Measurements from ENCODE around the gene ACVR2A. TPM values are rescaled to one million over a fixed set of nuclear protein-coding genes. Genes with fewer than 3 reads are reported as not detected.

Gene ACVR2A
- polyA plus RNA-seq, 1 donor from 2014 or later: 0.59 TPM

- H3K4me3 Mint-ChIP-seq: no peak overlapping the region
- peaks cover 4 to 5% (median 4%) of the 10 kb centered on the region in 3 donors for H3K4me1 Mint-ChIP-seq
- no peaks in the 10 kb centered on the region for H3K9me3 Mint-ChIP-seq
- peaks cover 4% of the 10 kb centered on the region for H3K27me3 Mint-ChIP-seq
- H3K27ac Mint-ChIP-seq: no peak overlapping the region
- no peaks in the 10 kb centered on the region for H3K36me3 Mint-ChIP-seq
Observed at GRCh38 chr2:147872967-147873366, 28.1 kb downstream of the ACVR2A start.

- Mint-ChIP-seq H3K4me3 (no peak overlapping the region), H3K9me3 (no peaks in the 10 kb centered on the region), H3K27ac (no peak overlapping the region), H3K27me3 (peaks cover 4% of the 10 kb centered on the region), H3K4me1 (peaks cover 4 to 5% (median 4%) of the 10 kb centered on the region in 3 donors), H3K36me3 (no peaks in the 10 kb centered on the region)
Observed at GRCh38 chr2:147873859-147874483, 29.1 kb downstream of the ACVR2A start.

- Mint-ChIP-seq H3K36me3 (no peaks in the 10 kb centered on the region), H3K27ac (no peak overlapping the region), H3K4me3 (no peak overlapping the region), H3K27me3 (no peaks in the 10 kb centered on the region), H3K9me3 (no peaks in the 10 kb centered on the region), H3K4me1 (peaks cover 0 to 8% (median 4%) of the 10 kb centered on the region in 3 donors)
Observed at GRCh38 chr2:147879846-147880245, 35.0 kb downstream of the ACVR2A start.

- no peaks in the 10 kb centered on the region for H3K27me3 Mint-ChIP-seq
- peaks cover 0 to 6% (median 4%) of the 10 kb centered on the region in 3 donors for H3K4me1 Mint-ChIP-seq
- H3K4me3 Mint-ChIP-seq: no peak overlapping the region
- no peak overlapping the region for H3K27ac Mint-ChIP-seq
- H3K36me3 Mint-ChIP-seq: no peaks in the 10 kb centered on the region
- H3K9me3 Mint-ChIP-seq: no peaks in the 10 kb centered on the region
Observed at GRCh38 chr2:147882631-147883030, 37.8 kb downstream of the ACVR2A start.

- H3K27ac Mint-ChIP-seq: no peak overlapping the region
- peaks cover 0 to 6% (median 0%) of the 10 kb centered on the region in 3 donors for H3K4me1 Mint-ChIP-seq
- no peak overlapping the region for H3K4me3 Mint-ChIP-seq
- H3K27me3 Mint-ChIP-seq: no peaks in the 10 kb centered on the region
- H3K36me3 Mint-ChIP-seq: no peaks in the 10 kb centered on the region
- H3K9me3 Mint-ChIP-seq: no peaks in the 10 kb centered on the region
Observed at GRCh38 chr2:147884830-147885229, 40.0 kb downstream of the ACVR2A start.

GRCh38 chr2:147886136-147886535, 41.3 kb downstream of the ACVR2A start:
- no peak overlapping the region for H3K4me3 Mint-ChIP-seq
- H3K4me1 Mint-ChIP-seq: peaks cover 0 to 6% (median 0%) of the 10 kb centered on the region in 3 donors
- H3K9me3 Mint-ChIP-seq: no peaks in the 10 kb centered on the region

GRCh38 chr2:147888680-147889079, 43.9 kb downstream of the ACVR2A start:
- no peak overlapping the region for H3K27ac Mint-ChIP-seq
- H3K36me3 Mint-ChIP-seq: no peaks in the 10 kb centered on the region
- no peaks in the 10 kb centered on the region for H3K9me3 Mint-ChIP-seq
- peaks cover 0 to 6% (median 0%) of the 10 kb centered on the region in 3 donors for H3K4me1 Mint-ChIP-seq
- H3K27me3 Mint-ChIP-seq: no peaks in the 10 kb centered on the region
- no peak overlapping the region for H3K4me3 Mint-ChIP-seq

More at GRCh38 chr2:147886136-147886535, 41.3 kb downstream of the ACVR2A start:
- Mint-ChIP-seq H3K36me3 (no peaks in the 10 kb centered on the region), H3K27me3 (no peaks in the 10 kb centered on the region), H3K27ac (no peak overlapping the region)

- no peak overlapping the region for H3K4me3 Mint-ChIP-seq
- no peak overlapping the region for H3K27ac Mint-ChIP-seq
- H3K4me1 Mint-ChIP-seq: no peaks in the 10 kb centered on the region
- H3K9me3 Mint-ChIP-seq: no peaks in the 10 kb centered on the region
- H3K27me3 Mint-ChIP-seq: no peaks in the 10 kb centered on the region
- H3K36me3 Mint-ChIP-seq: no peaks in the 10 kb centered on the region
Observed at GRCh38 chr2:147904051-147904450, 59.2 kb downstream of the ACVR2A start.

- Mint-ChIP-seq H3K4me3 (no peak overlapping the region), H3K9me3 (no peaks in the 10 kb centered on the region), H3K27ac (no peak overlapping the region), H3K36me3 (no peaks in the 10 kb centered on the region), H3K27me3 (peaks cover 2% of the 10 kb centered on the region), H3K4me1 (no peaks in the 10 kb centered on the region)
Observed at GRCh38 chr2:147909178-147909577, 64.3 kb downstream of the ACVR2A start.

GRCh38 chr2:147910990-147911473, 66.2 kb downstream of the ACVR2A start:
- H3K27ac Mint-ChIP-seq: no peak overlapping the region
- H3K4me1 Mint-ChIP-seq: no peaks in the 10 kb centered on the region
- peaks cover 2% of the 10 kb centered on the region for H3K27me3 Mint-ChIP-seq

GRCh38 chr2:147913701-147914480, 69.1 kb downstream of the ACVR2A start:
- no peaks in the 10 kb centered on the region for H3K36me3 Mint-ChIP-seq
- H3K4me1 Mint-ChIP-seq: no peaks in the 10 kb centered on the region
- H3K27ac Mint-ChIP-seq: no peak overlapping the region
- peaks cover 2% of the 10 kb centered on the region for H3K27me3 Mint-ChIP-seq
- H3K9me3 Mint-ChIP-seq: no peaks in the 10 kb centered on the region
- no peak overlapping the region for H3K4me3 Mint-ChIP-seq

More at GRCh38 chr2:147910990-147911473, 66.2 kb downstream of the ACVR2A start:
- no peaks in the 10 kb centered on the region for H3K36me3 Mint-ChIP-seq
- no peaks in the 10 kb centered on the region for H3K9me3 Mint-ChIP-seq
- no peak overlapping the region for H3K4me3 Mint-ChIP-seq

GRCh38 chr2:147916067-147916466, 71.2 kb downstream of the ACVR2A start:
- H3K4me3 Mint-ChIP-seq: no peak overlapping the region
- H3K27ac Mint-ChIP-seq: no peak overlapping the region
- H3K4me1 Mint-ChIP-seq: no peaks in the 10 kb centered on the region
- no peaks in the 10 kb centered on the region for H3K36me3 Mint-ChIP-seq
- no peaks in the 10 kb centered on the region for H3K9me3 Mint-ChIP-seq
- peaks cover 2% of the 10 kb centered on the region for H3K27me3 Mint-ChIP-seq

GRCh38 chr2:147916723-147917122, 71.9 kb downstream of the ACVR2A start:
- no peaks in the 10 kb centered on the region for H3K9me3 Mint-ChIP-seq
- H3K4me1 Mint-ChIP-seq: no peaks in the 10 kb centered on the region
- no peaks in the 10 kb centered on the region for H3K36me3 Mint-ChIP-seq
- no peak overlapping the region for H3K27ac Mint-ChIP-seq
- no peak overlapping the region for H3K4me3 Mint-ChIP-seq
- peaks cover 2% of the 10 kb centered on the region for H3K27me3 Mint-ChIP-seq

- no peaks in the 10 kb centered on the region for H3K9me3 Mint-ChIP-seq
- H3K4me3 Mint-ChIP-seq: no peak overlapping the region
- H3K27me3 Mint-ChIP-seq: peaks cover 2% of the 10 kb centered on the region
- no peak overlapping the region for H3K27ac Mint-ChIP-seq
- H3K36me3 Mint-ChIP-seq: no peaks in the 10 kb centered on the region
- H3K4me1 Mint-ChIP-seq: no peaks in the 10 kb centered on the region
Observed at GRCh38 chr2:147917161-147917560, 72.3 kb downstream of the ACVR2A start.

- H3K4me3 Mint-ChIP-seq: no peak overlapping the region
- H3K27me3 Mint-ChIP-seq: no peaks in the 10 kb centered on the region
- no peak overlapping the region for H3K27ac Mint-ChIP-seq
- H3K4me1 Mint-ChIP-seq: no peaks in the 10 kb centered on the region
- H3K9me3 Mint-ChIP-seq: no peaks in the 10 kb centered on the region
- H3K36me3 Mint-ChIP-seq: no peaks in the 10 kb centered on the region
Observed at GRCh38 chr2:147923846-147924245, 79.0 kb downstream of the ACVR2A start.

GRCh38 chr2:147924647-147925046, 79.8 kb downstream of the ACVR2A start:
- Mint-ChIP-seq H3K36me3 (no peaks in the 10 kb centered on the region), H3K9me3 (no peaks in the 10 kb centered on the region), H3K27ac (no peak overlapping the region), H3K27me3 (no peaks in the 10 kb centered on the region), H3K4me1 (no peaks in the 10 kb centered on the region), H3K4me3 (no peak overlapping the region)
